Stimulated activated CD8-positive, alpha-beta memory T cell treated with anti-CD3 and anti-CD28 coated beads, Interleukin-7, amount 100 ng/mL, for 1 hour (primary cell): ENCODE measurements around the gene IL17C.

Experiments used
- DNase-seq, 2 donors: peaks; one replicate each; pipeline ENCODE4 v3.0.0-alpha.2; 2020; ENCODE audit warnings: low read depth in 2 of 2

IL17C gene

GRCh38 chr16:88685156-88686061 lies 47.0 kb downstream of the IL17C start:
- no peak for DNase-seq

GRCh38 chr16:88686062-88686438 lies 47.7 kb downstream of the IL17C start:
- no peak for DNase-seq

GRCh38 chr16:88686439-88687253 lies 48.3 kb downstream of the IL17C start, which contains the start of gene SNAI3:
SNAI3 (minus strand) TSS chr16:88686507; CDS start chr16:88686406, 101 bp downstream.
- DNase-seq: peak; percentile 64 to 68

DNA sequence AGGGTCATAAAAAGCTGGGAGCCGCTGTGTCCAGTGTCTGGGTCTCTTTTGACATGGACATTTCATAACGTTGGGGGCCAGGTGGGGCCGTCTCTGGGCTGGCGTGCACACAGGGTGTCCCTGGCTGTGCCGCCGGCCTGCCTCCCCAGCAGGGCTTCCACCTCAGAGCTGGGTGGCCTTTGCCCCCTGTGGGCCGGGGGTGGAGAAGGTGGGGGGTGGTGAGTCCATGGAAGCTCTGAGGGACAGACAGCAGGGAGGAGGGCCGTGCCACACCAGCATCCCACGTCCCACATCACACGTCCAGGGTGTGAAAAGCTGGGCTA lies 48.8 kb downstream of the IL17C start:
- no peak for DNase-seq

GRCh38 chr16:88687676-88688012 lies 49.3 kb downstream of the IL17C start:
- DNase-seq: no peak

- DNase-seq: no peak
Measured at GRCh38 chr16:88688013-88688778, 49.8 kb downstream of the IL17C start.
